Measurements from ENCODE around the gene PHKG1.
A peak's percentile ranks its signal among the peaks of the same experiment; 100 is the strongest.
"Not testable (repeated sequence)": the region's sequence is repeated elsewhere in the genome, so short reads cannot be mapped to it uniquely, and the experiment has no call there.

PHKG1 gene

DNA sequence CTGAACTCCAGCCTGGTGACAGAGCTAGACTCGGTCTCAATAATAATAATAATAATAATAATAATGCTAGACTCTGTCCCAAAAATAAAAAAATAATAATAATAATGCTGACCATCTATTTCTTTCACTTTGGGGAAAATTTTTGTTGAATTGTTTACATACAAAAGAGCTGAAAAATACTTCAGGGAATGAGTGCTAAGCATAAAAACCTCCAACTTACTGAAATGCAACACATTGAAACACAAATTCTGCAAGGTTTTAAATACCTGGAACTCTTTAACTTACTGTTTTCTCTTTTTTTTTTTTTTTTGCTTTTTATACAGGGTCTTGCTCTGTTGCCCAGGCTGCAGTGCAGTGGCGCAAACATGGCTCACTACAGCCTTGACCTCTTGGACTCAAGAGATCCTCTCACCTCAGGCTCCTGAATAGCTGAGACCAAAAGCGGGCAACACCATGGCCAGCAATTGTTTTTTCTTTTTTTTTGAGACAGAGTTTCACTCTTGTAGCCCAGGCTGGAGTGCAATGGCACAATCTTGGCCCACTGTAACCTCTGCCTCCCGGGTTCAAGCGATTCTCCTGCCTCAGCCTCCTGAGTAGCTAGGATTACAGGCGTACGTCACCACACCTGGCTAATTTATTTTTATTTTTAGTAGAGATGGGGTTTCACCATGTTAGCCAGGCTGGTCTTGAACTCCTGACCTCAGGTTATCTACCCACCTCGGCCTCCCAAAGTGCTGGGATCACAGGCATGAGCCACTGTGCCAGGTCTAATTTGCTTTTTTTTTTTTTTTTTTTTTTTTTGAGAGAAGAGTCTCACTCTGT lies 5.6 kb upstream of the PHKG1 start:
- not testable (repeated sequence) for ATAC-seq, H3K27me3 Mint-ChIP-seq, H3K4me3 Mint-ChIP-seq, H3K9me3 Mint-ChIP-seq, H3K4me1 Mint-ChIP-seq, H3K27ac Mint-ChIP-seq
- peaks cover 29% of the 10 kb centered on the region for H3K36me3 Mint-ChIP-seq

GRCh38 chr7:56097700-56098099 lies 4.9 kb upstream of the PHKG1 start:
- Mint-ChIP-seq H3K4me3 (no peak overlapping the region), H3K9me3 (no peaks in the 10 kb centered on the region), H3K36me3 (peaks cover 29% of the 10 kb centered on the region), H3K27me3 (no peaks in the 10 kb centered on the region), H3K4me1 (no peaks in the 10 kb centered on the region), H3K27ac (no peak overlapping the region)
- no peak for ATAC-seq

GRCh38 chr7:56092388-56092787 lies 364 bp downstream of the PHKG1 start:
- H3K9me3 Mint-ChIP-seq, H3K4me1 Mint-ChIP-seq, H3K27me3 Mint-ChIP-seq, ATAC-seq, H3K4me3 Mint-ChIP-seq: not testable (repeated sequence)
- peak overlapping the region; percentile 26 for H3K27ac Mint-ChIP-seq
- peaks cover 19% of the 10 kb centered on the region for H3K36me3 Mint-ChIP-seq

GRCh38 chr7:56091591-56091990 lies 1.2 kb downstream of the PHKG1 start:
- H3K4me1 Mint-ChIP-seq = no peaks in the 10 kb centered on the region
- no peak overlapping the region for H3K4me3 Mint-ChIP-seq
- H3K27me3 Mint-ChIP-seq = no peaks in the 10 kb centered on the region
- peak overlapping the region; percentile 26 for H3K27ac Mint-ChIP-seq
- no peak for ATAC-seq
- no peaks in the 10 kb centered on the region for H3K9me3 Mint-ChIP-seq
- H3K36me3 Mint-ChIP-seq = peaks cover 22% of the 10 kb centered on the region

- H3K27ac Mint-ChIP-seq = no peak overlapping the region
- peaks cover 28% of the 10 kb centered on the region for H3K36me3 Mint-ChIP-seq
- no peaks in the 10 kb centered on the region for H3K4me1 Mint-ChIP-seq
- no peaks in the 10 kb centered on the region for H3K27me3 Mint-ChIP-seq
- H3K4me3 Mint-ChIP-seq = no peak overlapping the region
- no peak for ATAC-seq
- H3K9me3 Mint-ChIP-seq = no peaks in the 10 kb centered on the region
Measured at GRCh38 chr7:56087445-56087844, 5.3 kb downstream of the PHKG1 start.

- Mint-ChIP-seq H3K4me1 (no peaks in the 10 kb centered on the region), H3K36me3 (peaks cover 35% of the 10 kb centered on the region), H3K9me3 (no peaks in the 10 kb centered on the region), H3K27me3 (no peaks in the 10 kb centered on the region), H3K27ac (no peak overlapping the region), H3K4me3 (no peak overlapping the region)
- no peak for ATAC-seq
Measured at GRCh38 chr7:56086761-56087160, 6.0 kb downstream of the PHKG1 start.

DNA sequence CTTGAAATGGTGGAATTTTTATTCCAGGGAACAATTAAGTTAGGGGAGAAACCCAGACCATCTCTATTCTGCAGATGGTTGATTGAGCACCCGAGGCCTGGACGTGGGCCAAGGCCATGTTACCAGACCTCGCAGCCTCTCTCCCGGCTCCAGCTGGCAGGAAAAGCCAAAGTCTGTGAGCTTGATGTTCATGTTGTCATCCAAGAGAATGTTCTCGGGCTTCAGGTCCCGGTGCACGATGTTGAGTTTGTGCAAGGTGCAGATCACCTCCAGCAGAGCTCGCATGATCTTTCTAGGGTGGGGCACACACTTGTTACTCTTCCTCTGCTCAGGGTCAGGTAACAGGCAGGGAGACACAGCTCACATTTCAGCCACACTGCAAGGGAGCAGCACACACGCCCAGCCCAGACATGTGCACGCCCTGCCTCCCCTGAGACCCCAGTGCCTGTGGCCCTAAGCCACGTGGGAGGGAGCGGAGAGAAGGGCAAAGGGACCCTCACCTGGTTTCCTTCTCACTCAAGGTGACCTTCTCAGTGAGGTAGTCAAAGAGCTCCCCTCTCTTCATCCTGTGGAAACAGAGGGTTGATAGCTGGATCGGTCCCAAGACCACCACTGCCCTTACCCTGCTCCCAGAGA lies 9.5 kb downstream of the PHKG1 start:
- Mint-ChIP-seq H3K9me3 (no peaks in the 10 kb centered on the region), H3K4me3 (no peak overlapping the region), H3K4me1 (no peaks in the 10 kb centered on the region), H3K27me3 (no peaks in the 10 kb centered on the region), H3K36me3 (peaks cover 49% of the 10 kb centered on the region), H3K27ac (no peak overlapping the region)
- no peak for ATAC-seq

DNA sequence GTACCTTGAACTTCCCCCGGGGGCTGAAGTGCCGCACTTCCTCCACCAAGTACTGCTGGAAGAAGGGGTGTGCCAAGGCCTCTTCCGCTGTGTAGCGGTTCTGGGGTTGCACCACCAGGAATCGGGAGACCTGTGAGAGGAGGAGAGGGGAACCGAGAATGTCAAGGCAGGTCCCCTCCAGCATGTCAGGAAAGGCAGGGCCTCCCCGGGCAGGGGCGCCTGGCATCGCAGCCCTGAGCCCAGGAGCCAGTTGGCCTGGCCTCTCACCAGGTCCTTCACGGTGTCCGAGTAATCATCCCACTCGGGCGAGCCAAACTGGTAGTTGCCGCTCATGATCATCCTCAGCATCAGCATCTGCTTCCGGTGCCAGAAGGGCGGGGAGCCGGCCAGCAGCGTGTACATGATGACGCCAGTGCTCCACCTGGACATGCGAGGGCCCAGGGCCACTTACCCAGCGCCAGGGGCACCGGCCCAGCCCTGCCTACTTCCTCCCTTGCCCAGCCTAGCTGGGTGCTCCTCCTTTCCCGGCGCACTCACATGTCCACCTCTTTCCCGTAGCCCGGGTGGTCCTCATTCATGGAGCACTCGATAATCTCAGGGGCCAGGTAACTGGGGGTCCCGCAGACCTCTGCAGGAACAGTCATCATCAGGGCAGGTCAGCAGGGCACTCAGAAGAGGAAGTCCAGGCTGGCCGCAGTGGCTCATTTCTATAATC lies 11.0 kb downstream of the PHKG1 start:
- Mint-ChIP-seq H3K9me3 (no peaks in the 10 kb centered on the region), H3K4me3 (no peak overlapping the region), H3K36me3 (peaks cover 49% of the 10 kb centered on the region), H3K4me1 (no peaks in the 10 kb centered on the region), H3K27me3 (no peaks in the 10 kb centered on the region), H3K27ac (no peak overlapping the region)
- no peak for ATAC-seq

- not testable (repeated sequence) for H3K4me3 Mint-ChIP-seq, H3K27me3 Mint-ChIP-seq, H3K4me1 Mint-ChIP-seq, H3K27ac Mint-ChIP-seq, ATAC-seq, H3K9me3 Mint-ChIP-seq
- H3K36me3 Mint-ChIP-seq = peaks cover 44% of the 10 kb centered on the region
Measured at GRCh38 chr7:56080726-56081435, 11.9 kb downstream of the PHKG1 start.

GRCh38 chr7:56079450-56080185 lies 13.1 kb downstream of the PHKG1 start:
- Mint-ChIP-seq H3K27ac (no peak overlapping the region), H3K36me3 (peaks cover 42% of the 10 kb centered on the region), H3K4me3 (no peak overlapping the region), H3K4me1 (no peaks in the 10 kb centered on the region), H3K27me3 (no peaks in the 10 kb centered on the region), H3K9me3 (no peaks in the 10 kb centered on the region)
- no peak for ATAC-seq

DNA sequence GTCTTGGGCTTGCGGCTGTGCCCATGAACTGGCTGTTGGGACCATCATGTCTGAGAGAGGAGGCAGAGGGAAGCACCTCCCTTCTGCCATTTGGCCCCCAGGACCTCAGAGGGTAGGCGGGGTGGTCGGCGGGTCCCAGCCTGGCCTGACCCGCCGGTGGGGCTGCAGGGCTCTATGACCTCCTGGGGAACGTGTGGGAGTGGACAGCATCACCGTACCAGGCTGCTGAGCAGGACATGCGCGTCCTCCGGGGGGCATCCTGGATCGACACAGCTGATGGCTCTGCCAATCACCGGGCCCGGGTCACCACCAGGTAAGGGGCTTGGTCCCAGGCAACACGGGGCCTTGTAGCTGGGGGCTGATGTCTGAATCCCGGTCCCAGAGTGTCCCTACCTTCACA lies 14.6 kb downstream of the PHKG1 start:
- ATAC-seq = no peak
- Mint-ChIP-seq H3K36me3 (peaks cover 49% of the 10 kb centered on the region), H3K27ac (no peak overlapping the region), H3K27me3 (no peaks in the 10 kb centered on the region), H3K4me1 (peaks cover 8% of the 10 kb centered on the region), H3K4me3 (no peak overlapping the region), H3K9me3 (no peaks in the 10 kb centered on the region)

DNA sequence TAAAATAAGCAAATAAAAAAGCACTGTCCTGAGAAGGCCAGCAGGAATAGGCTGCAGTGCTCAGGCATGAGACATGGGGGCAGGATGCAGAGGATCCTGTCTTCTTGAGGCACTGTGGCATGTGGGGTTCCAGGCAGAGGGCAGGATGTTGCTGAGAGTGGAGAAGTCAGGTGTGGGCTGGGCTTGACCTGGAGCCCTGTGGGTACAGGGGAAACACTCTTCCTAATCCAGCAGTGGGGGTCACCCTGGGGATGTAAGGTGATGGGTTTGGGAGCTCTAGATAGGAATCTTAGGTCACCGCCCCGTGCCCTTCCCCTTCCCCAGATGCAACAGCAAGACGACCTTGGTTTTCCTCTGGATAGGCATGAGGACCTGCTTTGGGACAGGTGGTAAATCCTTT lies 15.1 kb downstream of the PHKG1 start:
- Mint-ChIP-seq H3K27ac (no peak overlapping the region), H3K4me1 (peaks cover 8% of the 10 kb centered on the region), H3K27me3 (no peaks in the 10 kb centered on the region), H3K9me3 (no peaks in the 10 kb centered on the region), H3K36me3 (peaks cover 54% of the 10 kb centered on the region), H3K4me3 (no peak overlapping the region)
- no peak for ATAC-seq

DNA sequence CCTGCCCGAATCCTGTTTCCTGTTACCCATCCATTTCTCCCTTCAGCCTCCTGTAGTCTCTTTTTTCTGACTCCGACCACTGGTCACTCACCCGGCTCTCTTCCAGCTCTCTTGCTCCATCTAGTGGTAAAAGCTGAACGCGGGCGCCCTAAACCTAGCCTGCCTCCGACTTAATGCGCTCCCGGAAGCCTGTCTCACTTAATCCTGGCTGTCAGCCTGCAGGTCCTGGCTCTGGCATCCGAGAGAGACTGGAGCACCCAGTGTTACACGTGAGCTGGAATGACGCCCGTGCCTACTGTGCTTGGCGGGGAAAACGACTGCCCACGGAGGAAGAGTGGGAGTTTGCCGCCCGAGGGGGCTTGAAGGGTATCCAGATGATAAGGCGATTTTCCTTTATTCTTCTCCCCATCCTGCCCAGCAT lies 18.4 kb downstream of the PHKG1 start:
- peak overlapping the region; percentile 2 for H3K27ac Mint-ChIP-seq
- no peak overlapping the region for H3K4me3 Mint-ChIP-seq
- peaks cover 36% of the 10 kb centered on the region for H3K36me3 Mint-ChIP-seq
- no peaks in the 10 kb centered on the region for H3K27me3 Mint-ChIP-seq
- peaks cover 8% of the 10 kb centered on the region for H3K4me1 Mint-ChIP-seq
- no peaks in the 10 kb centered on the region for H3K9me3 Mint-ChIP-seq
- peak; percentile 88 for ATAC-seq

- H3K27ac Mint-ChIP-seq, H3K27me3 Mint-ChIP-seq, H3K4me3 Mint-ChIP-seq, ATAC-seq, H3K9me3 Mint-ChIP-seq: not testable (repeated sequence)
- H3K4me1 Mint-ChIP-seq = peaks cover 35% of the 10 kb centered on the region
- peaks cover 40% of the 10 kb centered on the region for H3K36me3 Mint-ChIP-seq
Measured at GRCh38 chr7:56066376-56066775, 26.4 kb downstream of the PHKG1 start.

All from stimulated activated memory B cell treated with anti-CD40 and anti-IgM and Interleukin-4, amounts not matched to agents 10 μg/mL and 1 μg/mL and 100 μg/mL, for 72 hours (primary cell).